D341Med (cell line): Measurements from ENCODE around the gene GOLPH3L.
"Not testable (repeated sequence)": the region's sequence is repeated elsewhere in the genome, so short reads cannot be mapped to it uniquely, and the experiment has no call there.

ENCODE experiments used
- DNase-seq: peaks from one replicate; pipeline ENCODE4 v3.0.0; 2012; ENCODE audit warnings: low spot score

The GOLPH3L gene

GRCh38 chr1:150657064-150657463 is 39.9 kb downstream of the GOLPH3L start:
- DNase-seq: not testable (repeated sequence)

- DNase-seq: not testable (repeated sequence)
Observed at GRCh38 chr1:150654635-150655034, 42.3 kb downstream of the GOLPH3L start.

GRCh38 chr1:150650193-150650592 is 46.8 kb downstream of the GOLPH3L start:
- no peak for DNase-seq

GRCh38 chr1:150649441-150650075 is 47.4 kb downstream of the GOLPH3L start:
- DNase-seq: no peak

GRCh38 chr1:150642296-150642695 is 54.7 kb downstream of the GOLPH3L start:
- DNase-seq: no peak

GRCh38 chr1:150641126-150641815 is 55.7 kb downstream of the GOLPH3L start:
- DNase-seq: not testable (repeated sequence)

- DNase-seq: not testable (repeated sequence)
Observed at GRCh38 chr1:150638430-150638829, 58.5 kb downstream of the GOLPH3L start.

GRCh38 chr1:150634839-150635622 is 61.9 kb downstream of the GOLPH3L start:
- not testable (repeated sequence) for DNase-seq

GRCh38 chr1:150629115-150629928 is 67.6 kb downstream of the GOLPH3L start, which contains the start of gene ENSA:
TSS of gene ENSA (minus strand) at chr1:150629612. CDS start at chr1:150629470, 142 bp downstream.
- peak; percentile 95 for DNase-seq

GRCh38 chr1:150628766-150629114 is 68.2 kb downstream of the GOLPH3L start:
- DNase-seq: no peak

- no peak for DNase-seq
Observed at GRCh38 chr1:150627826-150628410, 69.0 kb downstream of the GOLPH3L start.

- DNase-seq: no peak
Observed at GRCh38 chr1:150626150-150626549, 70.8 kb downstream of the GOLPH3L start.

- not testable (repeated sequence) for DNase-seq
Observed at GRCh38 chr1:150624546-150624945, 72.4 kb downstream of the GOLPH3L start.

- DNase-seq: not testable (repeated sequence)
Observed at GRCh38 chr1:150624134-150624533, 72.8 kb downstream of the GOLPH3L start.

GRCh38 chr1:150622303-150622975 is 74.5 kb downstream of the GOLPH3L start:
- DNase-seq: no peak

- DNase-seq: peak; percentile 63
Observed at GRCh38 chr1:150621497-150622302, 75.3 kb downstream of the GOLPH3L start.

- DNase-seq: no peak
Observed at GRCh38 chr1:150620919-150621318, 76.0 kb downstream of the GOLPH3L start.

GRCh38 chr1:150619576-150620509 is 77.1 kb downstream of the GOLPH3L start:
- peak; percentile 77 for DNase-seq
